AG09309 (cell line): ENCODE results near the gene PABPC1L.

ENCODE experiments used
- DNase-seq: peaks from one replicate; pipeline ENCODE4 v3.0.0-alpha.2; 2010; ENCODE audit warnings: low read depth
- H3K4me3 ChIP-seq: 2 replicates; pipeline ENCODE4 v1.5.1; 2011; ENCODE audit warnings: mild to moderate bottlenecking, low read depth, low read length, moderate library complexity; ENCODE audit not compliant: control insufficient read depth
- CTCF ChIP-seq: IDR thresholded peaks from 2 replicates; pipeline ENCODE4 v1.5.1; 2011; ENCODE audit warnings: mild to moderate bottlenecking, low read depth, low read length, inconsistent platforms; ENCODE audit not compliant: insufficient read depth, control insufficient read depth; ENCODE audit errors: missing control alignments

Gene PABPC1L

GRCh38 chr20:44901974-44902373, 7.9 kb upstream of the PABPC1L start:
- DNase-seq, result no peak
- TF ChIP-seq CTCF, result no peak
- H3K4me3 ChIP-seq, result no peak overlapping the region

DNA sequence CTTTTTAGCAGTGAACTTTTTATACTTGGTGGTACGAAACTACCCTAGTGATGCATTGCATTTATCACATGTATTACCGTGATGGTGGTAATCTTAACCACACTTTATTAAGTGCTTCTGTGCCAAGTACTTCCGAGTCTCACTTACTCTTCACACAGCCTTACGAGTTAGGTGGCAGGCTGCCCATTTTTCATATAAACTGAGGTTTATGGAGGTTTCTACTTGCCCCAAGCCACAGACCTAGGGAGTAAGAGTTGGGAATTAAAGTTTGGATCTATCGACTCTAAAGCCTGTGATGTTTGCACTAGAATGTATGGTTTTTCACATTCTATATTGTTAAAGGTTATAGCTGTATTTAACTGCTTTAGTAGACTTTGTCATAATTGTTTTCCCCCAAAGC, 5.5 kb upstream of the PABPC1L start:
- no peak for TF ChIP-seq CTCF
- H3K4me3 ChIP-seq, result no peak overlapping the region
- DNase-seq, result no peak

DNA sequence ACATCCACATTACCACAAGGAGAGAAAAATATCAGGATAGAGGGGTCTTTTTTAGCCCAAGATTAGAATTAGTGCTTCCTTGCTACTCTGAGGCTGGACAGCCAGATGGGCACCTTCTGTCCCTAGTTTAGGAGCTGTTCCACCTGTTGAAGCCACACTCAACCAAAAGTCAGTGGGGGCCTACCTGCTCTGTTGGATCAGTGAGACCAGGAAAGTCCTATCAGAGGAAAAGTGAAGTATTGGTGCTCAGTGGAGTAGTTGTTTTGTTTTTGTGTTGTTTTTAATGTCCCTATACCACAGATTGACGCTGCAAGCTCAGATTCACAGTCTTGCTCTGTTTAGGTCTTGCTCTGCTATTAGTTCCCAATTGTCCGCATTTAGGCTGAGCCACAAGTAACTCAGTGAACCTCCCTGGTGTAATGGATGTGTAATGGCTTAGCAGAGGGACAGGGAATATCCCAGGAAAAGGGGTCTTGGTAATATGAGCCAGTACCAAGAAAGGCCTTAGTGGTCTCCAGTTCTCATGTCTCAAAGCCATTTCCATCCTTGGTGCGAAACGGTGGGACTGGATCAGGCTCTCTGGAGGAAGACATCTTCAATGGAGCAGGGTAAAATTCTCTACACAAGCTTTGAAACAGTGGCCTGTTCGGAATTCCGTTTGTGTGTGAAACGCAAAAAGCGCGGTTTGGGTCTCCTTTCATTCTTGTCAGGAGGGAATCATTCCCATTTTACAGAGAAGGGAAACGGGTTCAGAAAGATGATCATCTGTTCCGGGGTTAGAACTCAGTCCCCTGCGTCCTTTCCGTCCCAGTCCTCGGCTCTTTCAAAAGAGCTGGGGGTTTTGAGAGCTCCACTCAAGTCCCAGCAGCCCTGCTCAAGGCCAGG, 631 bp upstream of the PABPC1L start:
- DNase-seq, result no peak
- peak overlapping the region; percentile 89 for H3K4me3 ChIP-seq
- TF ChIP-seq CTCF, result no peak

GRCh38 chr20:44910690-44911262, 916 bp downstream of the PABPC1L start:
- DNase-seq, result no peak

DNA sequence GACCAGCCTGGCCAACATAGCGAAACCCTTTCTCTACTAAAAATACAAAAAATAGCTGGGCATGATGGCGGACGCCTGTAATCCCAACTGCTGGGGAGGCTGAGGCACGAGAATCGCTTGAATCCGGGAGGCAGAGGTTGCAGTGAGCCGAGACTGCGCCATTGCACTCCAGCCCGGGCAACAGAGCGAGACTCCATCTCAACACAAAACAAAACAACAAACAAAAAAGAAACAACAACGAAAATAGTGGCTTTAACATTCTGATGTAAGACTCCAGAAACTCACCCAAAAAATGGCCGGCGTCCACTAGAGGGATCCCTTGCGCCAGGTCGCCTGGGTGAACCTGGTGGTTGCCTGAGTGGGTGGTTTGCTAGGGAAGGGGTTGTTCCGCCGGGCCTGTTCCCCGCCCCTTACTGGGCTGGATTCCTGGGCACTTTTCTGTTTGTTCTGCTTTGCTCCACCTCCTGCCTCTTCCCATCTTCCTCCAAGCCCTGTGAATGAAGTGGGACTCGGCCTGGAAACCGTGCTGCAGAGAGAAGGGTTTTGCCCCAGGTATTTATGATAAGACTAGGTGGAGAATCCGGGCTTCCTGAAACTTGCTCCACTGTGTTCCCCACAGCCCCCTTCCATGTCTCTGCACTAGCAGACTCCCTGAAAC, 1.5 kb downstream of the PABPC1L start:
- no peak overlapping the region for H3K4me3 ChIP-seq
- DNase-seq, result no peak
- peak; percentile 38 for TF ChIP-seq CTCF

More at GRCh38 chr20:44910690-44911262, 916 bp downstream of the PABPC1L start:
- TF ChIP-seq CTCF, result no peak
- H3K4me3 ChIP-seq, result peak overlapping the region; percentile 89

- no peak overlapping the region for H3K4me3 ChIP-seq
- DNase-seq, result no peak
- TF ChIP-seq CTCF, result no peak
Observed at GRCh38 chr20:44912189-44912588, 2.3 kb downstream of the PABPC1L start.
